ENCODE measurements around the gene B3GNT5. TPM values are rescaled to one million over a fixed set of nuclear protein-coding genes. Genes with fewer than 3 reads are reported as not detected.

The B3GNT5 gene
- total and polyA plus RNA-seq, 2 of the 8 experiments (the other 6 are each of a cell fraction or from before 2014, with no cell fraction given), result 2.4 to 9.7 TPM

DNA sequence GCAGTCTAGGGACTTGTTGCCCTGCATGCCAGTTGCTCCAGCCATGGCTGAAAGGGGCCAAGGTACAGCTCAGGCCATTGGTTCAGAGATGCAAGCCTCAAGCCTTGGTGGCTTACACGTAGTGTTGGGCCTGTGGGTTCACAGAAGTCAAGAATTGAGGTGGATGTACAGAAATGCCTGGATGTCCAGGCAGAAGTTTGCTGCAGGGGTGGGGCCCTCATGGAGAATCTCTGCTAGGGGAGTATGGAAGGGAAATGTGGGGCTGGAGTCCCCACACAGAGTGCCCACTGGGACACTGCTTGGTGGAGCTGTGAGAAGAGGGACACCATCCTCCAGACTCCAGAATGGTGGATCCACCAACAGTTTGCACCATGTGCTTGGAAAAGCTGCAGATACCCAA, 10.6 kb upstream of the B3GNT5 start (continued):
- TF ChIP-seq, protein P1, sequence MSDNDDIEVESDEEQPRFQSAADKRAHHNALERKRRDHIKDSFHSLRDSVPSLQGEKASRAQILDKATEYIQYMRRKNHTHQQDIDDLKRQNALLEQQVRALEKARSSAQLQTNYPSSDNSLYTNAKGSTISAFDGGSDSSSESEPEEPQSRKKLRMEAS (IDR thresholded peaks at IDR 0.05), result no peak
- TF ChIP-seq SIRT6 (IDR thresholded peaks at IDR 0.05; ENCODE audit: low read length) (no peak), CREB1 (IDR thresholded peaks at IDR 0.05) (no peak)

Data from H1 (cell line).